GM18868 (cell line): ENCODE measurements around the gene TNFSF9.
"Not testable (repeated sequence)": the region's sequence is repeated elsewhere in the genome, so short reads cannot be mapped to it uniquely, and the experiment has no call there.

ENCODE experiments used
- ATAC-seq: cut with Tn5 transposase; IDR thresholded peaks from one replicate; pipeline ENCODE4 v1.9.1; 2021; ENCODE audit warnings: mild to moderate bottlenecking, moderate library complexity; ENCODE audit not compliant: unreplicated experiment

TNFSF9 gene

GRCh38 chr19:6531956-6532243 lies 1.1 kb downstream of the TNFSF9 start:
- ATAC-seq: no peak

GRCh38 chr19:6532244-6532999 lies 1.6 kb downstream of the TNFSF9 start:
- no peak for ATAC-seq

GRCh38 chr19:6533000-6533328 lies 2.1 kb downstream of the TNFSF9 start:
- ATAC-seq: no peak

GRCh38 chr19:6533746-6534418 lies 3.1 kb downstream of the TNFSF9 start:
- no peak for ATAC-seq

- no peak for ATAC-seq
Measured at GRCh38 chr19:6534451-6535093, 3.7 kb downstream of the TNFSF9 start.

- no peak for ATAC-seq
Measured at GRCh38 chr19:6535558-6536137, 4.8 kb downstream of the TNFSF9 start.

GRCh38 chr19:6539514-6539913 lies 8.7 kb downstream of the TNFSF9 start:
- ATAC-seq: no peak

GRCh38 chr19:6540918-6541689 lies 10.3 kb downstream of the TNFSF9 start:
- no peak for ATAC-seq

GRCh38 chr19:6543866-6544347 lies 13.1 kb downstream of the TNFSF9 start:
- ATAC-seq: no peak

GRCh38 chr19:6550679-6551078 lies 19.9 kb downstream of the TNFSF9 start:
- not testable (repeated sequence) for ATAC-seq

GRCh38 chr19:6551091-6551490 lies 20.3 kb downstream of the TNFSF9 start:
- no peak for ATAC-seq

GRCh38 chr19:6551607-6552450 lies 21.0 kb downstream of the TNFSF9 start:
- ATAC-seq: no peak

- no peak for ATAC-seq
Measured at GRCh38 chr19:6556043-6556449, 25.2 kb downstream of the TNFSF9 start.

- ATAC-seq: no peak
Measured at GRCh38 chr19:6556480-6557195, 25.8 kb downstream of the TNFSF9 start.

- not testable (repeated sequence) for ATAC-seq
Measured at GRCh38 chr19:6562437-6562836, 31.6 kb downstream of the TNFSF9 start.

- no peak for ATAC-seq
Measured at GRCh38 chr19:6564393-6564792, 33.6 kb downstream of the TNFSF9 start.

GRCh38 chr19:6566727-6567126 lies 35.9 kb downstream of the TNFSF9 start:
- ATAC-seq: not testable (repeated sequence)

- no peak for ATAC-seq
Measured at GRCh38 chr19:6568010-6568526, 37.2 kb downstream of the TNFSF9 start.

GRCh38 chr19:6568816-6569215 lies 38.0 kb downstream of the TNFSF9 start:
- no peak for ATAC-seq
